HepG2 (cell line): Measurements from ENCODE around the gene NEURL1. TPM values are rescaled to one million over a fixed set of nuclear protein-coding genes. Genes with fewer than 3 reads are reported as not detected.

ENCODE experiments used
- ATAC-seq: fragments of 200-7000 bp; cut with Tn5 transposase; 3 replicates; pipeline ENCODE4 v1.9.1; 2020; ENCODE audit warnings: mild to moderate bottlenecking, moderate library complexity
- BruUV-seq: library from RNA; stranded (reverse); fragments of 400-500 nt; replicated peaks from 2 replicates; lab custom pipeline; 2021; lab: Mats Ljungman, UMichigan
- CTCF ChIA-PET: fragments of 300-600 bp; formaldehyde crosslinking; extraction: SDS; loops from one replicate; lab custom pipeline; 2021; ENCODE audit warnings: low total read pairs, inconsistent platforms, low intra/inter-chr PET ratio; lab: Yijun Ruan, JAX
- POLR2A ChIA-PET: fragments of 350-600 bp; sonication (Branson Sonifier 250); formaldehyde crosslinking; loops from one replicate; lab custom pipeline; 2020; ENCODE audit warnings: antibody characterized with exemption, inconsistent platforms; lab: Yijun Ruan, JAX
- DNase-seq: peaks from one replicate; pipeline ENCODE4 v3.0.0-alpha.2; 2015; ENCODE audit warnings: low spot score
- FAIRE-seq: peaks from 3 replicates; lab custom pipeline; 2011; peaks lifted over from hg19 to GRCh38; lab: Jason Lieb, UNC
- H2AFZ ChIP-seq: one replicate; pipeline ENCODE4 v1.6.1; 2011; ENCODE audit warnings: low read length, inconsistent platforms
- H3K27ac ChIP-seq: fragments of 300-600 bp; 3 replicates; pipeline ENCODE4 v1.8.0; 2011; ENCODE audit warnings: mixed run types, mild to moderate bottlenecking, mixed read lengths, low read length, inconsistent platforms; ENCODE audit not compliant: insufficient read depth; ENCODE audit errors: extremely low read length
- H3K27me3 ChIP-seq, 2 experiments: fragments of 200-600 bp in 1 of 2; 2 replicates in 1 of 2; 3 replicates in 1 of 2; pipeline versions ENCODE4 v1.6.0 to v1.8.0; 2011; ENCODE audit warnings: low read length in 2 of 2, mild to moderate bottlenecking in 2 of 2, moderate library complexity in 2 of 2, inconsistent platforms in 1 of 2; ENCODE audit not compliant: insufficient read depth in 2 of 2, control insufficient read depth in 1 of 2
- H3K36me3 ChIP-seq, 2 experiments: fragments of 200-600 bp in 1 of 2; replicated peaks in 1 of 2; 2 replicates in 1 of 2; 3 replicates in 1 of 2; pipeline versions ENCODE4 v1.5.1 to v1.8.0; 2011; ENCODE audit warnings: low read length in 2 of 2, inconsistent platforms in 1 of 2; ENCODE audit not compliant: insufficient read depth in 2 of 2, control insufficient read depth in 1 of 2
- H3K4me1 ChIP-seq: 2 replicates; pipeline ENCODE4 v1.5.1; 2012; ENCODE audit warnings: low read length, inconsistent platforms; ENCODE audit not compliant: insufficient read depth
- H3K4me2 ChIP-seq: 2 replicates; pipeline ENCODE4 v1.6.0; 2011; ENCODE audit warnings: low read depth, low read length, inconsistent platforms
- H3K4me3 ChIP-seq, 3 experiments: fragments of 200-600 bp in 1 of 3; sonication (generic), shearing (Covaris generic) in 1 of 3; replicated peaks in 1 of 3; 2 replicates each; pipeline ENCODE4 v1.5.1; 2011 to 2016; ENCODE audit warnings: low read length in 3 of 3, inconsistent platforms in 2 of 3, low read depth in 2 of 3, mild to moderate bottlenecking in 2 of 3, control low read depth in 1 of 3, mixed read lengths in 1 of 3; ENCODE audit not compliant: insufficient read depth in 1 of 3
- H3K79me2 ChIP-seq: one replicate; pipeline ENCODE4 v1.6.1; 2011; ENCODE audit warnings: low read length, inconsistent platforms; ENCODE audit not compliant: insufficient read depth
- H3K9ac ChIP-seq: 2 replicates; pipeline ENCODE4 v1.6.0; 2011; ENCODE audit warnings: mild to moderate bottlenecking, low read depth, low read length, inconsistent platforms; ENCODE audit not compliant: insufficient read depth
- H3K9me3 ChIP-seq: 2 replicates; pipeline ENCODE4 v1.5.1; 2012; ENCODE audit warnings: mild to moderate bottlenecking, low read length
- H4K20me1 ChIP-seq: 2 replicates; pipeline ENCODE4 v1.6.0; 2011; ENCODE audit warnings: inconsistent platforms, mild to moderate bottlenecking, low read length, moderate library complexity; ENCODE audit not compliant: insufficient read depth
- NR2F6 ChIP-seq, 2 experiments: IDR thresholded peaks; 2 replicates each; pipeline ENCODE4 v1.6.1; 2016; ENCODE audit warnings: antibody characterized with exemption in 1 of 2, mild to moderate bottlenecking in 1 of 2
- POLR2AphosphoS5 ChIP-seq: IDR thresholded peaks from 2 replicates; pipeline ENCODE4 v1.6.1; 2012; ENCODE audit warnings: low read depth, low read length
- RBM22 ChIP-seq: fragments of 200-400 bp; formaldehyde crosslinking; optimal IDR thresholded peaks from 2 replicates; pipeline ENCODE3; 2017; ENCODE audit warnings: mild to moderate bottlenecking, low read length, moderate library complexity
- SETDB1 ChIP-seq: sonication (generic); formaldehyde crosslinking; IDR thresholded peaks from 2 replicates; pipeline ENCODE4 v1.5.1; 2020; ENCODE audit warnings: missing genetic modification reagents, mild to moderate bottlenecking, borderline replicate concordance
- ZNF343 ChIP-seq: sonication (generic); formaldehyde crosslinking; IDR thresholded peaks from 2 replicates; pipeline ENCODE4 v1.4.0; 2020; ENCODE audit warnings: mild to moderate bottlenecking, missing genetic modification reagents
- ZNF512 ChIP-seq: sonication (generic); formaldehyde crosslinking; IDR thresholded peaks from 2 replicates; pipeline ENCODE4 v1.4.0; 2020; ENCODE audit warnings: mild to moderate bottlenecking, missing genetic modification reagents
- WGBS: methylation state at CpG from one replicate; pipeline ENCODE4 v1.1.6; 2017; ENCODE audit warnings: low lambda C conversion rate; 5-methylcytosine and 5-hydroxymethylcytosine counted together
- in situ Hi-C: cut with HindIII; loops from 2 replicates; pipeline ENCODE4 v1.10.0; 2017; ENCODE audit warnings: low pct_unique_long_range_greater_than_20kb; ENCODE audit not compliant: extremely low pct_ligation_motif_present
- intact Hi-C: fragments of 100-400 bp; cut with micrococcal nuclease; formaldehyde crosslinking; loops from one replicate; pipeline ENCODE4 v1.10.0; 2022; ENCODE audit not compliant: unreplicated experiment
- polyA plus RNA-seq, 8 experiments: library from polyadenylated mRNA; depleted of rRNA in 3 of 8; stranded (reverse) in 7 of 8; unstranded in 1 of 8; fragments of >200 nt; fragmentation: Illumina TruSeq in 4 of 8; extraction: Trizol in 4 of 8; gene quantifications; 2 replicates each; pipeline versions ENCODE4 v1.2.1 to v1.2.3, GENCODE V29; 2011 to 2016; ENCODE audit warnings: low read depth in 4 of 8, missing spikeins in 1 of 8, mixed read lengths in 1 of 8; ENCODE audit not compliant: insufficient read depth in 1 of 8
- total RNA-seq, 5 experiments: library from RNA; depleted of rRNA; stranded (reverse); fragments of >200 nt; fragmentation: Illumina TruSeq; extraction: Trizol; gene quantifications; 2 replicates each; pipeline ENCODE4 v1.2.3, GENCODE V29; 2016; ENCODE audit warnings: low read depth in 1 of 5
- TF ChIP-seq, protein P1 (sequence below): sonication (generic); formaldehyde crosslinking; IDR thresholded peaks from 2 replicates; pipeline ENCODE4 v1.4.0; 2020; ENCODE audit warnings: missing genetic modification reagents, borderline replicate concordance
- TF ChIP-seq, protein P2 (sequence below): sonication (generic); formaldehyde crosslinking; IDR thresholded peaks from 2 replicates; pipeline ENCODE4 v1.5.0; 2020; ENCODE audit warnings: mild to moderate bottlenecking, missing genetic modification reagents, moderate library complexity

The NEURL1 gene
- total and polyA plus RNA-seq, 2 of the 13 experiments (the other 11 are each of a cell fraction or from before 2014, with no cell fraction given): not detected

- peaks cover 37 to 67% of the 10 kb centered on the region in 2 experiments for H3K36me3 ChIP-seq
- H3K9ac ChIP-seq: no peak overlapping the region
- H3K27me3 ChIP-seq: no peaks in the 10 kb centered on the region
- no TSS peak for BruUV-seq
- intact Hi-C loops: no loop called here
- no peak overlapping the region for H3K4me3 ChIP-seq
- peak; percentile 44 for TF ChIP-seq RBM22
- no peak for TF ChIP-seq ZNF343 (CRISPR knock-in tag)
- TF ChIP-seq, all 625 proteins: peak for 1
- Histone ChIP-seq H2AFZ (no peak overlapping the region), H3K4me2 (no peak overlapping the region), H3K27ac (no peak overlapping the region), H3K9me3 (no peaks in the 10 kb centered on the region), H3K79me2 (peaks cover 5% of the 10 kb centered on the region), H4K20me1 (peaks cover 12% of the 10 kb centered on the region; the same call in 1 of the 2 replicates), H3K4me1 (no peaks in the 10 kb centered on the region)
- 95% methylated on average over 4 of the region's 5 CpGs for WGBS
- in situ Hi-C loops: no loop called here
- DNase-seq (no peak), ATAC-seq (no peak), FAIRE-seq (no peak)
- ChIA-PET CTCF (no interaction called here), POLR2A (interaction anchor here (1.7 kb wide), 1 partner anchor 23 kb away, joined by 4 read pairs; no protein-coding TSS in a partner anchor)
Observed at GRCh38 chr10:103636492-103636891, 143.0 kb downstream of the NEURL1 start.

- ChIA-PET POLR2A (interaction anchor here (0.7 to 1.7 kb wide), 2 partner anchors 14 to 23 kb away, joined by 3 to 4 read pairs; no protein-coding TSS in a partner anchor), CTCF (no interaction called here)
- Histone ChIP-seq H3K79me2 (peaks cover 5% of the 10 kb centered on the region), H2AFZ (no peak overlapping the region), H3K9ac (no peak overlapping the region), H3K27ac (no peak overlapping the region), H3K9me3 (no peaks in the 10 kb centered on the region), H4K20me1 (peaks cover 12% of the 10 kb centered on the region; the same call in 1 of the 2 replicates), H3K4me3 (no peak overlapping the region), H3K4me2 (no peak overlapping the region), H3K36me3 (peaks cover 33 to 67% of the 10 kb centered on the region in 2 experiments), H3K27me3 (no peaks in the 10 kb centered on the region), H3K4me1 (no peaks in the 10 kb centered on the region)
- no TSS peak for BruUV-seq
- intact Hi-C loops: no loop called here
- no peak for DNase-seq
- WGBS: 89% methylated on average over 10 of the region's 10 CpGs
- ATAC-seq: no peak
- in situ Hi-C loops: no loop called here
- TF ChIP-seq NR2F6 (IDR thresholded peaks at IDR 0.05) (no peak), NR2F6 (CRISPR knock-in tag; IDR thresholded peaks at IDR 0.05) (no peak), POLR2AphosphoS5 (0 out of 2 replicates have a peak, but pooled peaks have one; percentile 15), SETDB1 (CRISPR knock-in tag) (no peak), ZNF512 (CRISPR knock-in tag) (no peak)
- TF ChIP-seq, protein P1, sequence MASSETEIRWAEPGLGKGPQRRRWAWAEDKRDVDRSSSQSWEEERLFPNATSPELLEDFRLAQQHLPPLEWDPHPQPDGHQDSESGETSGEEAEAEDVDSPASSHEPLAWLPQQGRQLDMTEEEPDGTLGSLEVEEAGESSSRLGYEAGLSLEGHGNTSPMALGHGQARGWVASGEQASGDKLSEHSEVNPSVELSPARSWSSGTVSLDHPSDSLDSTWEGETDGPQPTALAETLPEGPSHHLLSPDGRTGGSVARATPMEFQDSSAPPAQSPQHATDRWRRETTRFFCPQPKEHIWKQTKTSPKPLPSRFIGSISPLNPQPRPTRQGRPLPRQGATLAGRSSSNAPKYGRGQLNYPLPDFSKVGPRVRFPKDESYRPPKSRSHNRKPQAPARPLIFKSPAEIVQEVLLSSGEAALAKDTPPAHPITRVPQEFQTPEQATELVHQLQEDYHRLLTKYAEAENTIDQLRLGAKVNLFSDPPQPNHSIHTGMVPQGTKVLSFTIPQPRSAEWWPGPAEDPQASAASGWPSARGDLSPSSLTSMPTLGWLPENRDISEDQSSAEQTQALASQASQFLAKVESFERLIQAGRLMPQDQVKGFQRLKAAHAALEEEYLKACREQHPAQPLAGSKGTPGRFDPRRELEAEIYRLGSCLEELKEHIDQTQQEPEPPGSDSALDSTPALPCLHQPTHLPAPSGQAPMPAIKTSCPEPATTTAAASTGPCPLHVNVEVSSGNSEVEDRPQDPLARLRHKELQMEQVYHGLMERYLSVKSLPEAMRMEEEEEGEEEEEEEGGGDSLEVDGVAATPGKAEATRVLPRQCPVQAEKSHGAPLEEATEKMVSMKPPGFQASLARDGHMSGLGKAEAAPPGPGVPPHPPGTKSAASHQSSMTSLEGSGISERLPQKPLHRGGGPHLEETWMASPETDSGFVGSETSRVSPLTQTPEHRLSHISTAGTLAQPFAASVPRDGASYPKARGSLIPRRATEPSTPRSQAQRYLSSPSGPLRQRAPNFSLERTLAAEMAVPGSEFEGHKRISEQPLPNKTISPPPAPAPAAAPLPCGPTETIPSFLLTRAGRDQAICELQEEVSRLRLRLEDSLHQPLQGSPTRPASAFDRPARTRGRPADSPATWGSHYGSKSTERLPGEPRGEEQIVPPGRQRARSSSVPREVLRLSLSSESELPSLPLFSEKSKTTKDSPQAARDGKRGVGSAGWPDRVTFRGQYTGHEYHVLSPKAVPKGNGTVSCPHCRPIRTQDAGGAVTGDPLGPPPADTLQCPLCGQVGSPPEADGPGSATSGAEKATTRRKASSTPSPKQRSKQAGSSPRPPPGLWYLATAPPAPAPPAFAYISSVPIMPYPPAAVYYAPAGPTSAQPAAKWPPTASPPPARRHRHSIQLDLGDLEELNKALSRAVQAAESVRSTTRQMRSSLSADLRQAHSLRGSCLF (CRISPR knock-in tag): no peak
- TF ChIP-seq, protein P2, sequence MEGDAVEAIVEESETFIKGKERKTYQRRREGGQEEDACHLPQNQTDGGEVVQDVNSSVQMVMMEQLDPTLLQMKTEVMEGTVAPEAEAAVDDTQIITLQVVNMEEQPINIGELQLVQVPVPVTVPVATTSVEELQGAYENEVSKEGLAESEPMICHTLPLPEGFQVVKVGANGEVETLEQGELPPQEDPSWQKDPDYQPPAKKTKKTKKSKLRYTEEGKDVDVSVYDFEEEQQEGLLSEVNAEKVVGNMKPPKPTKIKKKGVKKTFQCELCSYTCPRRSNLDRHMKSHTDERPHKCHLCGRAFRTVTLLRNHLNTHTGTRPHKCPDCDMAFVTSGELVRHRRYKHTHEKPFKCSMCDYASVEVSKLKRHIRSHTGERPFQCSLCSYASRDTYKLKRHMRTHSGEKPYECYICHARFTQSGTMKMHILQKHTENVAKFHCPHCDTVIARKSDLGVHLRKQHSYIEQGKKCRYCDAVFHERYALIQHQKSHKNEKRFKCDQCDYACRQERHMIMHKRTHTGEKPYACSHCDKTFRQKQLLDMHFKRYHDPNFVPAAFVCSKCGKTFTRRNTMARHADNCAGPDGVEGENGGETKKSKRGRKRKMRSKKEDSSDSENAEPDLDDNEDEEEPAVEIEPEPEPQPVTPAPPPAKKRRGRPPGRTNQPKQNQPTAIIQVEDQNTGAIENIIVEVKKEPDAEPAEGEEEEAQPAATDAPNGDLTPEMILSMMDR (CRISPR knock-in tag): no peak
- no peak for FAIRE-seq
Observed at GRCh38 chr10:103637011-103637410, 143.5 kb downstream of the NEURL1 start.
